ACC112 (cell line): ENCODE data around the gene KTI12.
"Not testable (repeated sequence)": the region's sequence is repeated elsewhere in the genome, so short reads cannot be mapped to it uniquely, and the experiment has no call there.

Experiments used
- H2AFZ ChIP-seq: fragments of 200-600 bp; sonication (generic); one replicate; pipeline ENCODE4 v1.6.0; 2017; ENCODE audit warnings: antibody characterized with exemption, low read length; ENCODE audit not compliant: unreplicated experiment
- H3K27ac ChIP-seq: fragments of 200-600 bp; sonication (generic); 2 replicates; pipeline ENCODE4 v1.5.1; 2014; ENCODE audit warnings: low read depth, mild to moderate bottlenecking, antibody characterized with exemption, low read length, moderate library complexity
- H3K27me3 ChIP-seq: fragments of 200-600 bp; sonication (generic); 2 replicates; pipeline ENCODE4 v1.6.1; 2014; ENCODE audit warnings: mild to moderate bottlenecking, antibody characterized with exemption, low read length, moderate library complexity, mixed read lengths; ENCODE audit not compliant: insufficient read depth
- H3K36me3 ChIP-seq: fragments of 200-600 bp; sonication (generic); 2 replicates; pipeline ENCODE4 v1.6.1; 2016; ENCODE audit warnings: mild to moderate bottlenecking, antibody characterized with exemption, low read length, moderate library complexity, mixed read lengths; ENCODE audit not compliant: insufficient read depth
- H3K4me1 ChIP-seq: fragments of 200-600 bp; sonication (generic); one replicate; pipeline ENCODE4 v1.6.1; 2016; ENCODE audit warnings: low read length, mixed read lengths; ENCODE audit not compliant: insufficient read depth, unreplicated experiment, control insufficient read depth
- H3K4me3 ChIP-seq: fragments of 200-600 bp; sonication (generic); 2 replicates; pipeline ENCODE4 v1.5.1; 2014; ENCODE audit warnings: mild to moderate bottlenecking, low read depth, low read length
- H3K79me2 ChIP-seq: fragments of 200-600 bp; sonication (generic); one replicate; pipeline ENCODE4 v1.6.0; 2016; ENCODE audit warnings: low read length; ENCODE audit not compliant: control insufficient read depth, unreplicated experiment, insufficient read depth

KTI12 gene

DNA sequence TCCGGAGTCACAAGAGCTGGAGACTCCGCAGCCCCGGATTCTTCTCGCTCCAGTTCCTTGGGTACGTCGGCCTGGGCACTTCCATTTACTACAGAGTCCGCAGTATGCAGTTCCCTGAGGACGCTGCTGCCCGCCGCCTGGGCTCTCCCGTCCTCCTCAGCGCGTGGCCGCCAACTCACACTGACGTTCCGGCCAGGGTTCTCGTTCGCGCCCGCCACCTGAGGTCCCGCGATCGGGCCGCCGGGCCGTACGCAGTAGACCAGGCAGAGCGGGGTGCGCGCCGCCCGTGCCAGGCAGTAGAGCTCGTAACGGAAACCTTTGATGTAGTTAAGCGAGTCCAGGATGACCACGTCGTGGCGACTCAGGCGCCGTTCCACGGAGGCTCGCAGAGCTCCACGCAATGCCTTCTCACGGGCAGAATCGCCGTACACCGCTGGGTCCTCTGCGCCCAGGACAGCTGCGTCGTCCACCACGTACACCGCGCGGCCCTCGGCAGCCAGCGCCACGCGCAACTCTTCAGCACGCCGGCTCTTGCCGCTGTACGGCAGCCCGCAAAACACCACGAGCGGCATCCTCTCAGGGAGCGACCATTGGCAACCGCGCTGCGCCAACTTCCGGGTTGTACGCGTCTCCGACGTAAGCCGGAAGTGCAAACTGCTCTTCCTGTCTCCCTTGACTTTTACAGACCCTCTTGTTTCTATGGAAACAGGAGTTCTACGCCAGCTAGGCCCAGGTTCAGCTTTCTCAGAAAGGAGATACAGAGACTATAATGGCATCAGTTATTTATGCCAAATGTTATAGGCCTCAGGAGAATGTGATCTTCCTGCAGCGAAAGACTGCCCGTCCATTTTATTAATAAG lies at the start of gene KTI12:
KTI12 (minus strand) TSS at position 621 of the 860 bp plus-strand sequence; CDS start at position 572, 49 bp downstream.
- H3K79me2 ChIP-seq: peaks cover 29% of the 10 kb centered on the region
- peak within 1 kb of the TSS; percentile 85 for H3K27ac ChIP-seq
- H2AFZ ChIP-seq: peak within 1 kb of the TSS; percentile 74
- no peaks in the 10 kb centered on the region for H3K27me3 ChIP-seq
- H3K4me3 ChIP-seq: peak within 1 kb of the TSS; percentile 87
- peaks cover 16% of the 10 kb centered on the region for H3K4me1 ChIP-seq
- 0 out of 2 replicates have a peak, but pooled peaks cover 4% of the 10 kb centered on the region for H3K36me3 ChIP-seq

- Histone ChIP-seq H2AFZ (no peak overlapping the region), H3K4me3 (no peak overlapping the region), H3K79me2 (peaks cover 3% of the 10 kb centered on the region), H3K27me3 (no peaks in the 10 kb centered on the region), H3K36me3 (peaks cover 9% of the 10 kb centered on the region; the same call in 1 of the 2 replicates), H3K27ac (no peak overlapping the region), H3K4me1 (no peaks in the 10 kb centered on the region)
Measured at GRCh38 chr1:52080014-52080415, 46.4 kb upstream of the KTI12 start.

DNA sequence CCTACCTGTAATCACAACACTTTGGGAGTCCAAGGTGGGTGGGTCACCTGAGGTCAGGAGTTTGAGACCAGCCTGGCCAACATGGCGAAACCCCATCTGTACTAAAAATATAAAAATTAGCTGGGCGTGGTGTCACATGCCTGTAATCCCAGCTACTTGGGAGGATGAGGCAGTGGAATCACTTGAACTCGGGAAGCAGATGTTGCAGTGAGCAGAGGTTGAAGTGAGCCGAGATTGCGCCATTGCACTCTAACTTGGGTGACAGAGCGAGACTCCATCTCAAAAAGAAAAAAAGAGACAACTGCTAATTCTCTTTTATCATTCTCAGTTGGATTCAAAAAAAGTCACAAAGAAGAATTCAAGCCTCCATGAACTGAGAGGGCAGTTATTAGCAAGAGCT lies 43.7 kb upstream of the KTI12 start:
- H3K27ac ChIP-seq, H2AFZ ChIP-seq, H3K27me3 ChIP-seq, H3K79me2 ChIP-seq, H3K4me1 ChIP-seq, H3K4me3 ChIP-seq: not testable (repeated sequence)
- peaks cover 11% of the 10 kb centered on the region; the same call in 1 of the 2 replicates for H3K36me3 ChIP-seq

DNA sequence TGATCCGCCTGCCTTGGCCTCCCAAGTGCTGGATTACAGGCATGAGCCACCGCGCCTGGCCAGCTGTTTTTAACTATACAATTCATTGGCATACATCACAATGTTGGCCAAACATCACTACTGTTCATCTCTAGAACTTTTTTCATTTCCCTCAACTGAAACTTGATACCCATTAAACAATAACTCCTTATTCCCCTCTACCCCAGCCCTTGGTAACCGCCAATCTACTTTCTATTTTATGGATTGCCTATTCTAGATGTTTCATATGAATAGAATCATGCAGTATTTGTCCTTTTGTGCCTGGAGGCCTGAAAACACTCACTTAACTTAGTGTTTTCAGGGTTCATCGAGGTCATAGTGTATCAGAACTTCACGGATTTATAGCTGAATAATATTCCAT lies 38.7 kb upstream of the KTI12 start:
- H3K4me1 ChIP-seq: no peaks in the 10 kb centered on the region
- no peak overlapping the region for H3K27ac ChIP-seq
- no peak overlapping the region for H2AFZ ChIP-seq
- H3K36me3 ChIP-seq: peaks cover 13% of the 10 kb centered on the region
- no peaks in the 10 kb centered on the region for H3K27me3 ChIP-seq
- no peak overlapping the region for H3K4me3 ChIP-seq
- H3K79me2 ChIP-seq: peaks cover 31% of the 10 kb centered on the region

- Histone ChIP-seq H3K36me3 (peaks cover 14% of the 10 kb centered on the region), H3K4me3 (no peak overlapping the region), H3K27ac (no peak overlapping the region), H3K27me3 (no peaks in the 10 kb centered on the region), H3K79me2 (peaks cover 31% of the 10 kb centered on the region), H2AFZ (no peak overlapping the region), H3K4me1 (no peaks in the 10 kb centered on the region)
Measured at GRCh38 chr1:52070704-52071103, 37.1 kb upstream of the KTI12 start.

DNA sequence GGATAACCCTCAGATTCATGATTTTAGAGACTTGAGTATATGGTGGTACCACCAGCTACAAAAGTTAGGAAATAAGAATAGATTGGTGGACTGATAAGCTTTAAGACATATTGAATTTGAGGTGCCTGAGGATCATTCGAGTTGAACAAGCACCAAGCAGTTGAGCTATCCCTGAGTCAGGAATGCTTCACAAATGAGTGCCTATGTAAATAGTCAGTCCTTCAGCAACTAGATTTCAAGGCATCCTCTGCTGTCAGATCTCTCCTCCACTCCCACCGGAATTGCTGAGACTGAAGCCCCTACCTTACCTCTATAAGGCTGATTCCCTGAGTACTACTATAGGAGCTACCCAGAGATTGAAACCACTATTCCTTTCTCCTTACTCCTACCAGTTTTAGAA lies 29.6 kb upstream of the KTI12 start:
- H3K4me1 ChIP-seq: peaks cover 16% of the 10 kb centered on the region
- H3K4me3 ChIP-seq: no peak overlapping the region
- H3K36me3 ChIP-seq: peaks cover 25% of the 10 kb centered on the region
- H2AFZ ChIP-seq: no peak overlapping the region
- peaks cover 38% of the 10 kb centered on the region for H3K79me2 ChIP-seq
- no peak overlapping the region for H3K27ac ChIP-seq
- no peaks in the 10 kb centered on the region for H3K27me3 ChIP-seq

DNA sequence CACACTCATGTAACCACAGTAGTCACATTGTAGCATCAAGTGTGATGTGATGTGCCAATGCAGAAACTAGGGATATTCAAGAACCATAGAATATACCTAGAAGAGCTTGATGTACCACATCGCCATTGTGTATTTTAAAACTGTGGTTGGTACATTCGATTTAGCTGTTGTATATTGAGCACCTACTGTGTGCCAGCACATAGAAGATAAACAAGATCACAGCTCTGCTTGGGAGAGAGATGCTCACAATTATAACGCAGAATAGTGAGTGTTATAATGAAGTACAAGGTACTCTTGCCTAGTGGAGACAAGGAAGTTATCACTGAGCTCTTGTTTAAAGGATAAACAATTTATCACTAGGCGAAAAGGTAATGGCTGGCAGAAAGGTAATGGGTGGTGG lies 27.2 kb upstream of the KTI12 start:
- Histone ChIP-seq H3K36me3 (peaks cover 22% of the 10 kb centered on the region), H3K27me3 (no peaks in the 10 kb centered on the region), H2AFZ (no peak overlapping the region), H3K4me3 (no peak overlapping the region), H3K4me1 (peaks cover 26% of the 10 kb centered on the region), H3K79me2 (peaks cover 59% of the 10 kb centered on the region), H3K27ac (no peak overlapping the region)

DNA sequence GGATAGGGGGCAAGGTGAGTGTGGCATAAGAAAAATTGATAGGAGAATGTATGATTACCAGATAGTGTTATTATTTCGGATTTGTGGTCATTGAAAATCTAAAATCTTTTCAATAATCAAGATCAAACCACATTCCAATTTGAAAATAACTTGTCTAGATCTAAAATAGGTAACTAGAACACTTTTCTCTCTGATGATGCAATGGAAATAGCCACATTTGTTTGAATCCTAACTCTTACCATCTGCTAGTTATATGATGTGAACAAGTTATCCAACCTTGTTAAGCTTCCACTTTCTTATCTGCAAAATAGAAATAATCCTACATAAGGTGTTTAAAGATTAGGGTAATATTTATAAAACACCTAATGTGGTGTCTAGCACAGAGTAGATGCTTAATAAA lies 26.3 kb upstream of the KTI12 start:
- Histone ChIP-seq H3K36me3 (peaks cover 21% of the 10 kb centered on the region), H3K4me1 (peaks cover 26% of the 10 kb centered on the region), H3K27me3 (no peaks in the 10 kb centered on the region), H3K27ac (no peak overlapping the region), H2AFZ (no peak overlapping the region), H3K4me3 (peak overlapping the region; percentile 51; the same call in 1 of the 2 replicates), H3K79me2 (peaks cover 59% of the 10 kb centered on the region)

DNA sequence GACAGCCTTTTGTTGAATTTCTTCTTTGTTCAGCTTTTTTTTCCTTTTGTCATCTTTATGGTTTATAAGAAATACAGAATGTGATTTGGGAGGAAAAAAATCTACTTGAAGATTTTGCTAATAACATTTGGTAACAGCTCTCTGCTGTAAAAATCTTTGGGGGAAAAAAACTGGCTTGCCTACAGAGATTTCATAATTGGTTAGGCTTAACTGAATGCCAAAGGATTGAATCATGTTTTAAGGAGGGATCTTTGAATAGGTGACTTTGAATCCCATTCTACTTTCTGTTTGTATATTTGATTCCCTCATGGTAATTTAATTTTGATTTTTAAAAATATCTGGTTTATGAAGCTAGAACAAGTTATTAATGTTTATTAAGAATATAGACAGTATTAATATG lies 25.7 kb upstream of the KTI12 start:
- Histone ChIP-seq H3K4me1 (peaks cover 26% of the 10 kb centered on the region), H3K4me3 (peak overlapping the region; percentile 51), H3K36me3 (peaks cover 18% of the 10 kb centered on the region), H2AFZ (no peak overlapping the region), H3K27me3 (no peaks in the 10 kb centered on the region), H3K79me2 (peaks cover 65% of the 10 kb centered on the region), H3K27ac (peak overlapping the region; percentile 37)

DNA sequence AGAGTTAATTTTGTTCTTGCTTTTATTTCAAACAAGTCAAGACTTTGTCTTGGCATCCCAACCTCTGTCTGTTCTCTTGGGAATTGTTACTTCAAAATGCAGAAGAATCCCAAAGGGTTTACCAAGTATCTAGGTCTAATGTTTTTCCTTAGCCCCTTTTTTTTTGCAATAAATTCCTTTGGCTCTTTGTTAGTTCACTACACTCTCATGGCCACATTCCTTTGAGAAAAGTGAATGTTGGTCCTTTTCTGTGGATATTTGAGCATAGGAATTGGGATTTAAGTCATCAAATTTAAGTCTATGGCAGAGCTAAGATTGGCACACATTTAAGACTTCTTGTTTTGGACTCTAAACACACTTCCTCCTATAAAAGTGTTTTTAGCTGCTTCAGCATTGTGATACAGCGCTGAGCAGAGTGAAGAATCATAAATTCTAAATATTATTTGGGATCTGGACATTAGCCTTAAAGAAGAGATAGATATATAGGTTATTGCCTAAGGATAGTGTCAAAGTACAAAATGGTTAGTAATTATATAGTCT lies 24.3 kb upstream of the KTI12 start:
- H3K4me3 ChIP-seq: peak overlapping the region; percentile 90
- H3K79me2 ChIP-seq: peaks cover 71% of the 10 kb centered on the region
- no peak overlapping the region for H2AFZ ChIP-seq
- H3K36me3 ChIP-seq: peaks cover 12% of the 10 kb centered on the region
- H3K27me3 ChIP-seq: no peaks in the 10 kb centered on the region
- H3K27ac ChIP-seq: peak overlapping the region; percentile 80
- peaks cover 35% of the 10 kb centered on the region for H3K4me1 ChIP-seq

- Histone ChIP-seq H3K4me3 (peak overlapping the region; percentile 90), H3K79me2 (peaks cover 72% of the 10 kb centered on the region), H2AFZ (no peak overlapping the region), H3K36me3 (peaks cover 12% of the 10 kb centered on the region), H3K27ac (peak overlapping the region; percentile 80), H3K27me3 (no peaks in the 10 kb centered on the region), H3K4me1 (peaks cover 35% of the 10 kb centered on the region)
Measured at GRCh38 chr1:52057255-52057654, 23.6 kb upstream of the KTI12 start.
